ENCODE results near the gene ADAMTS1.

The ADAMTS1 gene

GRCh38 chr21:26814386-26814785 is 30.8 kb downstream of the ADAMTS1 start:
- no peak for DNase-seq (ENCODE audit: low read depth in 1 of 2, low spot score in 1 of 2)

DNA sequence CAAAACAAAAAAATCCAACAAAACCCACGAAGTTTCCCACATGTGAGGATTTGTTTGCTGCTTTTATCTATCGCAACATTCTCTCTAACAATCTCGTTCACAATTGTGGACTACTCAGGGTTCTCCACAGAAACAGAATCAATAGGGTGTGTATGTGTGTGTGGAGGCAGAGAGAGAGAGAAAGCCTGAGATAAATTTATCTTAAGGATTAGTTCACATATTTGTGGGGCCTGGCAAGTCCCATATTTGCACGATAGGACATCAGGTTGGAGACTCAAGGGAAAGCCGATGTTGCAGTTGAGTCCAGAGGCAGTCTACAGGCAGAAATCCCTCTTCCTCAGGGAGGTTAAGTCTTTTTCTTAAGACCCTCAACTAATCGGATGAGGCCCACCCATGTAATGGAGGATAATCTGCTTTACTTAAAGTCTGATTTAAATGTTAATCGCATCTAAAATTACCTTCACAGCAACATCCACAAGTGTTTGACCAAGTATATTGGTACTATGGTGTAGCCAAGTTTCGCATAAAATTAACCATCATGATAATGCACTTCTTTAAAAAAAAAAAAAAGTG is 31.7 kb downstream of the ADAMTS1 start:
- no peak for DNase-seq (ENCODE audit: low read depth in 1 of 2, low spot score in 1 of 2)

GRCh38 chr21:26812173-26812572 is 33.0 kb downstream of the ADAMTS1 start:
- no peak for DNase-seq (ENCODE audit: low read depth in 1 of 2, low spot score in 1 of 2)

- no peak for DNase-seq (ENCODE audit: low read depth in 1 of 2, low spot score in 1 of 2)
Measured at GRCh38 chr21:26811482-26811881, 33.7 kb downstream of the ADAMTS1 start.

GRCh38 chr21:26810676-26811415 is 34.4 kb downstream of the ADAMTS1 start:
- DNase-seq (ENCODE audit: low read depth in 1 of 2, low spot score in 1 of 2): no peak

DNA sequence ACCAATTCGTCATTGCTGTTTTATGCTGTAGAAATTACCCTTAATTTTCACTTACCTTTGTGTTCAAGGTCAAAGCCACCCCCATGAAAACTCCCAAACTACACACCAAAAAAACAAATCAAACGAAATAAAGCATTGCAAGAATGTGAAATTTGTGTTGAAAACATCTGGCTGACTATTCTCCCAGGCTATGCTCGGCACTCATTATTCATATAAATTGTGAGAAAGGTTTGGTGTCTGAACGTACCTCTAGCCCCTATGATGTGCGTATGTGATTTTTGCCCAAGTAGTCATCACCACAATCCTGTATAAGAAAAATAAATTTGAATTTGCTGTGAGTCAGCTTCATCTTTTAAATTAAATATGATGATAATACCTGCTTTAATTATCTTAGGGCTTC is 34.9 kb downstream of the ADAMTS1 start:
- no peak for DNase-seq (ENCODE audit: low read depth in 1 of 2, low spot score in 1 of 2)

GRCh38 chr21:26809745-26810144 is 35.5 kb downstream of the ADAMTS1 start:
- no peak for DNase-seq (ENCODE audit: low read depth in 1 of 2, low spot score in 1 of 2)

DNA sequence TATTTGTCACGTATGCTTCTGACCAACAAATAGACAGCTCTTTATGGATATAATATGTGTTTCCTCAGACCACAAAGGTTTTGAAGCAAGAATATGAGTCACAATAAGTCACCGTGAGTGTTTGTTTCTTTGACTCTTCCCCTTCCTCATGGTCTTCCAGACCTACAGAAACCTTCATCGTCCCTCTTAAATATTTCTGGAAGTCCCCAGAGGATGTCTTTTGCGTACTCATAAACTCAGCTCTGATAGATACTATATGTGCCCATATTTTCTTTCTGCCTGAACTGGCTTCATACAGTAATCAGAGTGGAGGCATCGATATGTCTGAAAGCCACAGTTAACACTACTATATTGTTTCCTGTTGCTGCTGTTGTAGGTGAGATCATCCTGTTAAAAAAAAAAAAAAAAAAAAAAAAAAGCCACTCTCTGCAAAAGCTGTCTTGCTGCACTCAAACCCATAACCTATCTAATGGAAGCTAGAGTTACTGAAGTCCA is 38.4 kb downstream of the ADAMTS1 start:
- DNase-seq (ENCODE audit: low read depth in 1 of 2, low spot score in 1 of 2): no peak

DNA sequence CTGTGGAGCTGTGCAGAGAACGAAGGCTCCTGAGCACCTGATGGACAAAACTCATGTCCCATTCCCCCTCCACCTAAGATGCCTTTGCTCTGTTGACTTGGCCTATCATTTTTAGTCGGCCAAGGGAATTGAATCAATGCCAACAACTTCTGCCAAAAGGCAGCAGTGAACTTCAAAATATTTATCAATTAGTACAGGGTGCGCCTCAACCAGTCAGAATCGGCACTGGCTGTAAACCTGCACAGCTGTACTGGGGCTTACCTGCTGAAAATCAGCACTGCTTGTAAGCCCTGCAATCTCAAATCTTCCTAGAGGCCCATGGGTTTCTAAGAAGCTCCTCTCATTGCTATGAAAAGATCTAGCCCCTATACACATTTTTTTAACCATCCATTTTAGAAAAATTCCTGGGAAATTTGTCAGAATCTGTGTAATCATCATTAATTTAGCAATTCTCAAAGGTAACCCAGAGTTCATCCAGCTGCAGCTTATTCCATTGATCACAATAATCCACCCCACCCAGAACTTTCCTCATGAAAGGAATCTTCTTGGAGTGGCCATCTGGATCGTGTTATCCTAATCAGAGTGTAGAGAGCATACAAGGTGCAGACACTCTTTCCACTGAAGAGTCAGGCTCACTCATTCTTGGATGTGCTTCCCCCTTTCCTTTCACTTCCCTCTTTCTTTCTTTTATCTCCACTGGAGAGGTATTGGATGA is 40.2 kb downstream of the ADAMTS1 start:
- no peak for DNase-seq (ENCODE audit: low read depth in 1 of 2, low spot score in 1 of 2)

GRCh38 chr21:26801498-26801897 is 43.7 kb downstream of the ADAMTS1 start:
- DNase-seq (ENCODE audit: low read depth in 1 of 2, low spot score in 1 of 2): no peak

- no peak for DNase-seq (ENCODE audit: low read depth in 1 of 2, low spot score in 1 of 2)
Measured at GRCh38 chr21:26800970-26801431, 44.2 kb downstream of the ADAMTS1 start.

GRCh38 chr21:26800455-26800854 is 44.8 kb downstream of the ADAMTS1 start:
- DNase-seq (ENCODE audit: low read depth in 1 of 2, low spot score in 1 of 2): no peak

DNA sequence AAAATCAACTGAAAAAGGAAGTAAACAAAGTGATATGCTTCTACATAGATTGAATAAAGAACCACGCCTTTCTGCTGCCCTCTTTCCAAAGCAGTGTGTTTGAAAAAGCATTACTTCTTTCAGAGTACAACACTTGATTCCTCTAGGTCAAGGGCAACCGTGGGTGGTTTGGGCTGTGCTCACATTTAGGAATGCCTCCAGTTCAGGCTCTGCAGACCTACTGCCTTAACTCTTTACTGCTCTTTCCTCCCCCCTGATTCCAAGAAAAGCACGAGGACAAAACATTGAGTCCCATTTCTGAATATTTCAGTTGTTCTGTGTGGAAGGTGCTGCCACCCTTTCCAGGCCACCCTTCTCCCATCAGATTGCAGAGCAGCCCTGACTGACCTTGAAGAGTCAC is 45.2 kb downstream of the ADAMTS1 start:
- no peak for DNase-seq (ENCODE audit: low read depth in 1 of 2, low spot score in 1 of 2)

DNA sequence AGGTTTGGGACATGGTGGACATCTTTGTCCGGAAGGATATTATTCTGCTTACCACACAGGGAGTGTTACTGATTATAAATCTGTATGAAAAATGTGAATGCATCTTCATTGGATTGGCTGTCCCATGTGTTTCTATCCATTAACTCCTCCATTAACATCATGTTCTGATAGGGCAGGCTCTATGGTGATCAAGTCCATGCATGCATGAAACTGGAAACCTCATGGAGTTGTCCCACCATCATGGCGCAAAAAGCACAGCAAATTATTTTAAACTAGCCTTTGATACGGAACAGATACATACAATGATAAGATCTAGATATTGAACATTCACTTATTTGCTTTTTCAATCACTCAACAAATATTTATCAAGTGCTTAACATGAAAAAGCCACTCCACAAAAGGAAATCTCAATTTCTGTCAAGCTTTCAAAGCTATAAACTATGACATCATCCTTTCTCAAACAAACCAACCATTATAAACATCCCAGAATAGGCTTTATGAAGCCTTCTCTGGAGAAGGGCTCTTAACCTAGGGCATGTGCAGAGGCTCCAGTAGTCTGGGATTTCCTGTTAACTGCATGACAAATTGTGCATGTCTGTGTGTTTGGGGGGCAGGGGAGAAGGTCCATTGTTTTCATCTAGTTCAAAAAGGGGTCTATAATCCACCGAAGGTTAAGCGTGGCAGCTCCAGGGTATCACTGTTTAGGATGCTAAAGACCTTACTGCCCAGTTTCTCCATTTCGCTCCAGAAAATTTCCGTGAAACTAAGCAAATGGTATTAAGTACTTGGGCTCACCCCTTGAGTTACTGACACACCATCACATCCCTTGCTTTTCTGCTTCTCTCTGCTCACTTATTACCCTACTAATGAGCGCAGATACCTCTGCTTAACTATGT is 46.1 kb downstream of the ADAMTS1 start:
- no peak for DNase-seq (ENCODE audit: low read depth in 1 of 2, low spot score in 1 of 2)

- DNase-seq (ENCODE audit: low read depth in 1 of 2, low spot score in 1 of 2): no peak
Measured at GRCh38 chr21:26797878-26798456, 47.2 kb downstream of the ADAMTS1 start.

GRCh38 chr21:26795866-26796329 is 49.3 kb downstream of the ADAMTS1 start:
- DNase-seq (ENCODE audit: low read depth in 1 of 2, low spot score in 1 of 2): no peak

GRCh38 chr21:26795412-26795805 is 49.8 kb downstream of the ADAMTS1 start:
- DNase-seq (ENCODE audit: low read depth in 1 of 2, low spot score in 1 of 2): no peak

- DNase-seq (ENCODE audit: low read depth in 1 of 2, low spot score in 1 of 2): no peak
Measured at GRCh38 chr21:26794597-26795411, 50.4 kb downstream of the ADAMTS1 start.

- no peak for DNase-seq (ENCODE audit: low read depth in 1 of 2, low spot score in 1 of 2)
Measured at GRCh38 chr21:26790296-26790695, 54.9 kb downstream of the ADAMTS1 start.

GRCh38 chr21:26788790-26789189 is 56.4 kb downstream of the ADAMTS1 start:
- DNase-seq (ENCODE audit: low read depth in 1 of 2, low spot score in 1 of 2): no peak
